Stimulated activated CD8-positive, alpha-beta memory T cell treated with anti-CD3 and anti-CD28 coated beads, Interleukin-4, amount 100 ng/mL, for 4 hours (primary cell): ENCODE measurements around the gene KRTAP23-1.

Experiments
- DNase-seq, 2 donors: peaks; one replicate each; pipeline ENCODE4 v3.0.0-alpha.2; 2020; ENCODE audit warnings: low read depth in 2 of 2, low spot score in 1 of 2

KRTAP23-1 gene

GRCh38 chr21:30315701-30316100 lies 32.7 kb downstream of the KRTAP23-1 start:
- no peak for DNase-seq

DNA sequence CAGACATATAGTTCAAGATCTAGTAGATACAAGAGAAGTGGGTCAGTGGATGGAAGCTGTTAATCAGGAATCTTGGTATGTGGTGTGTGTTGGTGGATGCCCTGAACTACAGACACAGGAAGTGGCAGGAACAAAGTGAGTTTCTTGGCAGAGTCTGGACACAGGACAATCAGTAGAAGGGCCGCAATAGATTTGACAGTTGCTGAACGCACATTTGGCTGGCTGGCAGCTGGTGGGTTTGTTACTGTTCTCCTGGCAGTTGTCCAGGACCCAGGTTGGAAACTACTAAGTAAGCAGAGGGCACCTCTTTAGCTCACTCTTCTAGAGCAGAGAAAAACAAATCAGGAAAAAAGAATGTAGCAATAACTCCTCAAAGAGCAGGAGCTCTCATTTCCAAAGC lies 41.5 kb downstream of the KRTAP23-1 start:
- no peak for DNase-seq

DNA sequence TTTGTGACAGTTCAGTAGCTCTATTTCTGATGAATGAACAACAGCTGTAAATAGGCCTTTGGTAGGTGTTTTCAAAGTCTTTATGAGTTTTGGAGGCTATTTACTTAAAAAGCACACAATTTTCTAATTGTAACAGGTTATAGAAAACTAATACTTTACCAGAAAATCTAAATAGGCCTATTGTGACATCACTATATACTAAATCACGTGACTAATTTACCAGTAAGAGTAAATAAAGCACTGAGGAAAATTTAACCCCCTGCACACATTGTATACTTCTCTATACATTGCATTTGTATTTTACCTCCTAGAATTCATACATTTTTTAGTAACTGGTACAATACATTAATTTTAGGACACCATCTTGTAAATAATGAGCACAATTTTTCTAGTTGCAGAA lies 43.3 kb downstream of the KRTAP23-1 start:
- no peak for DNase-seq
